CD4-positive, alpha-beta memory T cell (primary cell): ENCODE measurements around the gene KCNN4. TPM values are rescaled to one million over a fixed set of nuclear protein-coding genes. Genes with fewer than 3 reads are reported as not detected.
"Not testable (repeated sequence)": the region's sequence is repeated elsewhere in the genome, so short reads cannot be mapped to it uniquely, and the experiment has no call there.

ENCODE experiments used
- CTCF ChIA-PET: fragments of 350-600 bp; sonication (Branson Sonifier 250); formaldehyde crosslinking; loops from one replicate; lab custom pipeline; 2021; ENCODE audit warnings: inconsistent platforms; ENCODE audit not compliant: partially characterized antibody; lab: Charles Lee
- POLR2A ChIA-PET: fragments of 350-600 bp; sonication (Branson Sonifier 250); formaldehyde crosslinking; loops from one replicate; lab custom pipeline; 2021; ENCODE audit not compliant: partially characterized antibody; lab: Charles Lee
- DNase-seq, 5 donors: peaks; one replicate each; pipeline versions ENCODE4 v3.0.0 to v3.0.0-alpha.2; 2020 to 2022; ENCODE audit warnings: mixed read lengths in 1 of 5
- H3K27ac ChIP-seq: one replicate; pipeline ENCODE4 v1.7.0; 2013; ENCODE audit warnings: low read depth, low read length
- H3K27me3 ChIP-seq: 2 replicates; pipeline ENCODE4 v1.7.0; 2013; ENCODE audit warnings: mild to moderate bottlenecking, low read length, moderate library complexity; ENCODE audit not compliant: insufficient read depth
- H3K36me3 ChIP-seq: 2 replicates; pipeline ENCODE4 v1.7.0; 2013; ENCODE audit warnings: mild to moderate bottlenecking, low read length, moderate library complexity; ENCODE audit not compliant: insufficient read depth
- H3K4me1 ChIP-seq: 2 replicates; pipeline ENCODE4 v1.7.0; 2013; ENCODE audit warnings: mild to moderate bottlenecking, low read length, moderate library complexity; ENCODE audit not compliant: insufficient read depth
- H3K4me3 ChIP-seq, 2 donors: one replicate each; pipeline ENCODE4 v1.7.0; 2013; ENCODE audit warnings: low read length in 2 of 2, mild to moderate bottlenecking in 1 of 2
- H3K9me3 ChIP-seq, 2 donors: one replicate each; pipeline ENCODE4 v1.7.0; 2013; ENCODE audit warnings: low read length in 2 of 2, control low read depth in 1 of 2; ENCODE audit not compliant: control insufficient read depth in 1 of 2
- H3K27ac Mint-ChIP-seq, 7 donors: one replicate each; pipeline ENCODE4 v1.8.0; 2020 to 2021; ENCODE audit warnings: mixed read lengths in 7 of 7, mild to moderate bottlenecking in 6 of 7, inconsistent platforms in 3 of 7, moderate library complexity in 3 of 7
- H3K27me3 Mint-ChIP-seq, 2 donors: one replicate each; pipeline ENCODE4 v1.8.0; 2020 to 2021; ENCODE audit warnings: mixed read lengths in 2 of 2
- H3K36me3 Mint-ChIP-seq, 2 donors: one replicate each; pipeline ENCODE4 v1.8.0; 2020 to 2021; ENCODE audit warnings: mixed read lengths in 2 of 2, inconsistent platforms in 1 of 2, mild to moderate bottlenecking in 1 of 2
- H3K4me1 Mint-ChIP-seq, 4 donors: one replicate each; pipeline ENCODE4 v1.8.0; 2020 to 2021; ENCODE audit warnings: mixed read lengths in 4 of 4, mild to moderate bottlenecking in 1 of 4
- H3K4me3 Mint-ChIP-seq, 8 donors: one replicate each; pipeline ENCODE4 v1.8.0; 2020 to 2021; ENCODE audit warnings: mixed read lengths in 8 of 8, mild to moderate bottlenecking in 7 of 8, moderate library complexity in 6 of 8, inconsistent platforms in 3 of 8
- H3K9me3 Mint-ChIP-seq, 8 donors: one replicate each; pipeline ENCODE4 v1.8.0; 2020 to 2021; ENCODE audit warnings: mixed read lengths in 8 of 8, mild to moderate bottlenecking in 5 of 8, inconsistent platforms in 3 of 8, moderate library complexity in 1 of 8
- intact Hi-C: fragments of 100-400 bp; cut with micrococcal nuclease; formaldehyde crosslinking; loops from one replicate; pipeline ENCODE4 v1.15.1; 2023
- polyA plus RNA-seq, 2 donors: library from polyadenylated mRNA; unstranded; fragments of 300-500 nt; fragmentation: Illumina TruSeq; gene quantifications; one replicate each; pipeline ENCODE4 v1.2.3, GENCODE V29; 2021
- total RNA-seq, 2 experiments: library from RNA; stranded (reverse); gene quantifications; one replicate each; pipeline ENCODE4 v1.2.3, GENCODE V29; 2021

The KCNN4 gene
- total and polyA plus RNA-seq, 4 experiments from 2014 or later: 10.5 to 33.9 (median 28.7) TPM

DNA sequence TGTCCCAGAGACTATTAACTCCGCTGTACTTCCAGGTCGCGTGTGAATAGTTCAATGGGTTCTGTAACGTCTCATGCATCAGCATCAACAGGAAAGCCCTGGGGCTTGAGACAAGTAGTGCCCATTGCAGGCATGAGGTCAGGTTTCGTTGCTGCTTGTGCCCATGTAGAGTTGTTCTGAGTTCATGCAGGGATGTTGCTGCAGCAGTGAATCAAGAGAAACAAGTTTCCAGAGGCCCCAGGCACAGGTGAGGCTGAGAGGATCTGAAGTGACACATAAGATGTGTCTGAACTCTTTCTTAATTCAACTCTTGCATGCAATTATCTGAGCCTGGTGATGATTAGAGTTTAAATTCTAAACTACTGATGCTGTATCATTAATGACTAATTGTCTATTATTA, 37.7 kb upstream of the KCNN4 start:
- H3K36me3 Mint-ChIP-seq: no peaks in the 10 kb centered on the region
- no peaks in the 10 kb centered on the region for H3K36me3 ChIP-seq
- H3K27ac ChIP-seq: no peak overlapping the region
- ChIA-PET POLR2A (no interaction called here), CTCF (interaction anchor here (1.6 to 1.7 kb wide), 2 partner anchors 9 to 13 kb away, joined by 3 to 4 read pairs; no protein-coding TSS in a partner anchor)
- no peaks in the 10 kb centered on the region for H3K9me3 ChIP-seq
- no peak overlapping the region for H3K4me3 Mint-ChIP-seq
- H3K4me3 ChIP-seq: no peak overlapping the region
- H3K27ac Mint-ChIP-seq: no peak overlapping the region
- H3K4me1 ChIP-seq: peaks cover 9% of the 10 kb centered on the region
- H3K27me3 ChIP-seq: peaks cover 8% of the 10 kb centered on the region
- peaks cover 22 to 23% of the 10 kb centered on the region in 2 donors for H3K27me3 Mint-ChIP-seq
- H3K9me3 Mint-ChIP-seq: peaks cover 0 to 8% (median 0%) of the 10 kb centered on the region in 8 donors
- H3K4me1 Mint-ChIP-seq: peaks cover 10 to 11% (median 11%) of the 10 kb centered on the region in 4 donors
- no peak for DNase-seq
- intact Hi-C loops: no loop called here

DNA sequence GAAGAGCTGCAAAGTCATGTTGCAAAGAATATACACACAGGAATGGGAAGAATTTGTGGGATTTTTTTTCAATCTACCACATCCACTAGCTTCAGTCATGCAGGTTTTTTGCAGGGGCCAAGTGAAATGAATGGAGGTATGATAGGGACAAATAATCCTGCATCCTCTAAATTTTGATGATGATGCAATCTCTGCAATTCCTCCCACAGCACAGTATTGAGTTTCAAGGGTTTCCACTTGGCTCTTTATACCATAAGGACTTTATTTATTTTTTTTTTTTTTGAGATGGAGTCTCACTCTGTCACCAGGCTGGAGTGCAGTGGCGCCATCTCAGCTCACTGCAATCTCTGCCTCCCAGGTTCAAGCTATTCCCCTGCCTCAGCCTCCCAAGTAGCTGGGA, 36.7 kb upstream of the KCNN4 start:
- H3K4me3 Mint-ChIP-seq, H3K27ac Mint-ChIP-seq, H3K27ac ChIP-seq, POLR2A ChIA-PET, H3K9me3 ChIP-seq, DNase-seq, H3K27me3 ChIP-seq, intact Hi-C loops, H3K9me3 Mint-ChIP-seq, H3K36me3 Mint-ChIP-seq, H3K36me3 ChIP-seq, H3K4me3 ChIP-seq: not testable (repeated sequence)
- Mint-ChIP-seq H3K27me3 (peaks cover 21 to 27% of the 10 kb centered on the region in 2 donors), H3K4me1 (peaks cover 10 to 15% (median 11%) of the 10 kb centered on the region in 4 donors)
- peaks cover 17% of the 10 kb centered on the region for H3K4me1 ChIP-seq
- CTCF ChIA-PET: interaction anchor here (1.7 kb wide), 1 partner anchor 8 kb away, joined by 4 read pairs; no protein-coding TSS in a partner anchor

GRCh38 chr19:43814663-43815352, 34.0 kb upstream of the KCNN4 start:
- peaks cover 0 to 1% (median 0%) of the 10 kb centered on the region in 8 donors for H3K9me3 Mint-ChIP-seq
- H3K27ac Mint-ChIP-seq: no peak overlapping the region
- H3K4me3 Mint-ChIP-seq: no peak overlapping the region
- no peaks in the 10 kb centered on the region for H3K36me3 Mint-ChIP-seq
- Histone ChIP-seq H3K27me3 (peaks cover 4% of the 10 kb centered on the region), H3K36me3 (no peaks in the 10 kb centered on the region), H3K4me3 (no peak overlapping the region), H3K27ac (no peak overlapping the region), H3K4me1 (peaks cover 14% of the 10 kb centered on the region), H3K9me3 (no peaks in the 10 kb centered on the region)
- no peak for DNase-seq
- ChIA-PET POLR2A (no interaction called here), CTCF (interaction anchor here (1.3 to 1.7 kb wide), 2 partner anchors 18 to 69 kb away, joined by 3 to 5 read pairs; no protein-coding TSS in a partner anchor)
- peaks cover under 1 to 14% (median 4%) of the 10 kb centered on the region in 4 donors for H3K4me1 Mint-ChIP-seq
- peaks cover 8 to 13% of the 10 kb centered on the region in 2 donors for H3K27me3 Mint-ChIP-seq
- intact Hi-C loops: no loop called here

DNA sequence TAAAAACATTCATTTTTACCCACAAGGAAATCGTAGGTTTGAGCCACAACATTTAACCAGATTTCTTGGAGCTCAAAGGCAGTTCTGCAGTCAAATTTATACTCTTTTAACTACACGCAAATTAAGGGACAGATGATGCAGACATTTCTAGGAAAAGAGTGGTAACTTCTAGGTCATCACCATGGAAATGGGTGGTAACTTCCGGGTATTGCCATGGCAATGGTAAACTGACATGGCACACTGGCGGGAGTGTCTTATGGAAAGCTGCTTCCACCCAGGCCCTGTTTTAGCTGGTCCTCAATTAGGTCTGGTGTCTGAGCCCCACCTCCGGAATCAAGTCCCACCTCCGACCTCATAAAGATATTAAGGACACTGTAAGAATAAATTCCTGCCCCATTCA, 31.9 kb upstream of the KCNN4 start:
- Histone ChIP-seq H3K36me3 (no peaks in the 10 kb centered on the region), H3K27ac (no peak overlapping the region), H3K9me3 (no peaks in the 10 kb centered on the region), H3K4me1 (peaks cover 14% of the 10 kb centered on the region), H3K4me3 (no peak overlapping the region), H3K27me3 (no peaks in the 10 kb centered on the region)
- ChIA-PET CTCF (interaction anchor here (2.6 kb wide), 1 partner anchor 8 kb away, joined by 6 read pairs; no protein-coding TSS in a partner anchor), POLR2A (no interaction called here)
- intact Hi-C loops: no loop called here
- peaks cover 0 to 1% (median 0%) of the 10 kb centered on the region in 8 donors for H3K9me3 Mint-ChIP-seq
- peak overlapping the region in 4 of 7 donors; percentile 13 to 88 (median 74) for H3K27ac Mint-ChIP-seq
- H3K27me3 Mint-ChIP-seq: peaks cover 1 to 11% of the 10 kb centered on the region in 2 donors
- H3K36me3 Mint-ChIP-seq: no peaks in the 10 kb centered on the region
- peaks cover 0 to 13% (median 3%) of the 10 kb centered on the region in 4 donors for H3K4me1 Mint-ChIP-seq
- peak in 2 of 5 donors; percentile 22 to 40 for DNase-seq
- peak overlapping the region in 1 of 8 donors; percentile 15 for H3K4me3 Mint-ChIP-seq

DNA sequence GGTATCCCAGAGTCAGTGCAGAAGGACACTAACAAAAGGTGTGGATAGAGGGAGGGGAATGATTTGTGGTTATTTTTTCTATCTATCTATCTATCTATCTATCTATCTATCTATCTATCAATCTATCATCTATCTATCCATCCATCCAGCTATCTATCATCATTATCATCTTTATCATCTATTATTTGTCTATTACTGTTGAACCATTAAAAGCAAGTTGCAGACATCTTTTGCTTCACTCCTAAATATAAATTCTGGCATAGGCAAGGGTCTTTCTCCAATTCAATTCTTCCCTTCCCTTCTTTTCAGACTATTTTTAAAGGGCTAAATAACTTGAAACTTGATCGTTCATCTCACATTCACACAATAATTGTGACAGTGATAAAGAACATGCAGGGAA, 31.5 kb upstream of the KCNN4 start:
- Histone ChIP-seq H3K4me1 (peaks cover 14% of the 10 kb centered on the region), H3K36me3 (no peaks in the 10 kb centered on the region), H3K27ac (no peak overlapping the region), H3K9me3 (no peaks in the 10 kb centered on the region), H3K27me3 (no peaks in the 10 kb centered on the region), H3K4me3 (no peak overlapping the region)
- ChIA-PET POLR2A (no interaction called here), CTCF (interaction anchor here (2.6 kb wide), 1 partner anchor 9 kb away, joined by 6 read pairs; no protein-coding TSS in a partner anchor)
- H3K4me3 Mint-ChIP-seq: peak overlapping the region in 1 of 8 donors; percentile 15
- no peak for DNase-seq
- H3K9me3 Mint-ChIP-seq: peaks cover 0 to 1% (median 0%) of the 10 kb centered on the region in 8 donors
- H3K4me1 Mint-ChIP-seq: peaks cover 0 to 13% (median 3%) of the 10 kb centered on the region in 4 donors
- peak overlapping the region in 2 of 7 donors; percentile 53 to 68 for H3K27ac Mint-ChIP-seq
- H3K36me3 Mint-ChIP-seq: no peaks in the 10 kb centered on the region
- peaks cover 1 to 11% of the 10 kb centered on the region in 2 donors for H3K27me3 Mint-ChIP-seq
- intact Hi-C loops: no loop called here

DNA sequence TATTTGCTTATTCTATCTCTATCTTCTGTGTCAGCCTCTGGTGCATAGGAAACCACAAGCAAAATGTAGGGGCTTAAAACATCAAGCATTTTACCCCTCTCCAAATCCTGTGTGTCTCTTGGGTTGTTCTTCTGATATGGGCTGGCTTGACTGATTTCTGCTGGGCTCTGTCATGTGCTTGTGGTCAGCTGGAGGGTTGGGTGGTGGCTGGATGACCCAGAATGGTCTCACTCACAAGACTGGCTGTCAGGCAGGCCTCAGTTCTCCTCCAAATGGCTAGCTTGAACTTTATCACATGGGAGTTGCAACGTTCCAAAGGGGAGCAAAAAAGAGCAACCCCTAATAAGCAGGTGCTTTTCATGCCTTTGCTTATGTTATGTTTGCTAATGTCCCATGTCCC, 31.1 kb upstream of the KCNN4 start:
- Histone ChIP-seq H3K9me3 (no peaks in the 10 kb centered on the region), H3K4me1 (peaks cover 14% of the 10 kb centered on the region), H3K4me3 (no peak overlapping the region), H3K36me3 (no peaks in the 10 kb centered on the region), H3K27me3 (no peaks in the 10 kb centered on the region), H3K27ac (no peak overlapping the region)
- POLR2A ChIA-PET: no interaction called here
- H3K27me3 Mint-ChIP-seq: peaks cover 1 to 11% of the 10 kb centered on the region in 2 donors
- H3K27ac Mint-ChIP-seq: peak overlapping the region in 5 of 7 donors; percentile 29 to 70 (median 43)
- H3K4me3 Mint-ChIP-seq: no peak overlapping the region
- peaks cover 0 to 1% (median 0%) of the 10 kb centered on the region in 8 donors for H3K9me3 Mint-ChIP-seq
- intact Hi-C loops: no loop called here
- CTCF ChIA-PET: interaction anchor here (0.7 to 2.6 kb wide), 3 partner anchors 9 to 45 kb away, joined by 3 to 6 read pairs (median 5); no protein-coding TSS in a partner anchor
- H3K36me3 Mint-ChIP-seq: no peaks in the 10 kb centered on the region
- no peak for DNase-seq
- peaks cover 0 to 13% (median 3%) of the 10 kb centered on the region in 4 donors for H3K4me1 Mint-ChIP-seq
